ENCODE data around the gene SHB. TPM values are rescaled to one million over a fixed set of nuclear protein-coding genes. Genes with fewer than 3 reads are reported as not detected.

The SHB gene
- total and polyA plus RNA-seq, 2 of the 13 experiments (the other 11 are each of a cell fraction or from before 2014, with no cell fraction given): 19.4 to 20.7 TPM

DNA sequence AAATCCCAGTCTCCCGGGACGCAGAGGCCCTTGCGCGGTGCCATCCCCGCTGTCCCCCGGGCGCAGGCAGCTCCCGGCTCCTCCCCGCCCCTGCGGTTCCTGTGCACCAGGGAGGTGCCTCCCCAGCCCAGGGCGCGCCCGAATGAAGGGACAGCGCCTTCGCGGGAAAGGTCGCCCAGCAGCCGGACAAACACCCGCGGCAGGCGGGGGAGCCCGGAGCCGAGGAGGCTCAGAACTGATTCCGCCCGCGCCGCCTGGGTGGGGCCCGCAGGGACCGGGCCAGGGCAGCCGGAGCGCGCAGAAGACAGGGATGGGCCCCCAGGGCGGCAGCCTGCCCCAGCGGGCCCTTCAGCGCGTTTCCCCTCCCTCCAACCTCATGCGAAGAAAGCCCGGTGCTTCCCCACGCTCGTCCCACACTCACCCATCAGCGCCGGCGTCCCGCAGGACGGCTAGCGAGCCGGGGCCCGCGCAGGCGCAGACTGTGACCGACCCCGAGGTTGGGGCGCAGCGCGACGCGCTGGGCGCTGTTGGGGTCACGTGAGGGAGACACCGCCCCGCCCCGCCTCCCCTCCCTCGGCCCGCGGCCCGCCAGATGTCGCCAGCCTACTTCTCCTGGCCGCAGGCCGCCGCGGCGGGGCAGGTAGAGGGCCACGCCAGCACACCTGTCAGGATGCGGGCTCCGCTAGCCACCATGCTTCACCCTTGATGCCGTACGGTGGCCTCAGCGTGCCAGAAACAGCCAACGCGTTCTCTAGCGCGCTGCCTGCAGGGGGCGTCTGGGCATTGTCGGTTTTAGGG is 165.2 kb downstream of the SHB start, which contains the start of gene SLC25A51 (continued):
- TF ChIP-seq, protein P1, sequence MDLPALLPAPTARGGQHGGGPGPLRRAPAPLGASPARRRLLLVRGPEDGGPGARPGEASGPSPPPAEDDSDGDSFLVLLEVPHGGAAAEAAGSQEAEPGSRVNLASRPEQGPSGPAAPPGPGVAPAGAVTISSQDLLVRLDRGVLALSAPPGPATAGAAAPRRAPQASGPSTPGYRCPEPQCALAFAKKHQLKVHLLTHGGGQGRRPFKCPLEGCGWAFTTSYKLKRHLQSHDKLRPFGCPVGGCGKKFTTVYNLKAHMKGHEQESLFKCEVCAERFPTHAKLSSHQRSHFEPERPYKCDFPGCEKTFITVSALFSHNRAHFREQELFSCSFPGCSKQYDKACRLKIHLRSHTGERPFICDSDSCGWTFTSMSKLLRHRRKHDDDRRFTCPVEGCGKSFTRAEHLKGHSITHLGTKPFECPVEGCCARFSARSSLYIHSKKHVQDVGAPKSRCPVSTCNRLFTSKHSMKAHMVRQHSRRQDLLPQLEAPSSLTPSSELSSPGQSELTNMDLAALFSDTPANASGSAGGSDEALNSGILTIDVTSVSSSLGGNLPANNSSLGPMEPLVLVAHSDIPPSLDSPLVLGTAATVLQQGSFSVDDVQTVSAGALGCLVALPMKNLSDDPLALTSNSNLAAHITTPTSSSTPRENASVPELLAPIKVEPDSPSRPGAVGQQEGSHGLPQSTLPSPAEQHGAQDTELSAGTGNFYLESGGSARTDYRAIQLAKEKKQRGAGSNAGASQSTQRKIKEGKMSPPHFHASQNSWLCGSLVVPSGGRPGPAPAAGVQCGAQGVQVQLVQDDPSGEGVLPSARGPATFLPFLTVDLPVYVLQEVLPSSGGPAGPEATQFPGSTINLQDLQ (CRISPR knock-in tag; IDR thresholded peaks at IDR 0.05): peak; percentile 95
- TF ChIP-seq ZNF577 (CRISPR knock-in tag; IDR thresholded peaks at IDR 0.05; ENCODE audit: borderline replicate concordance, low read depth): no peak
- TF ChIP-seq, protein P2, sequence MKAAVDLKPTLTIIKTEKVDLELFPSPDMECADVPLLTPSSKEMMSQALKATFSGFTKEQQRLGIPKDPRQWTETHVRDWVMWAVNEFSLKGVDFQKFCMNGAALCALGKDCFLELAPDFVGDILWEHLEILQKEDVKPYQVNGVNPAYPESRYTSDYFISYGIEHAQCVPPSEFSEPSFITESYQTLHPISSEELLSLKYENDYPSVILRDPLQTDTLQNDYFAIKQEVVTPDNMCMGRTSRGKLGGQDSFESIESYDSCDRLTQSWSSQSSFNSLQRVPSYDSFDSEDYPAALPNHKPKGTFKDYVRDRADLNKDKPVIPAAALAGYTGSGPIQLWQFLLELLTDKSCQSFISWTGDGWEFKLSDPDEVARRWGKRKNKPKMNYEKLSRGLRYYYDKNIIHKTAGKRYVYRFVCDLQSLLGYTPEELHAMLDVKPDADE (CRISPR knock-in tag; IDR thresholded peaks at IDR 0.05): 0 out of 2 replicates have a peak, but pooled peaks have one; percentile 42
- TF ChIP-seq, protein P3, sequence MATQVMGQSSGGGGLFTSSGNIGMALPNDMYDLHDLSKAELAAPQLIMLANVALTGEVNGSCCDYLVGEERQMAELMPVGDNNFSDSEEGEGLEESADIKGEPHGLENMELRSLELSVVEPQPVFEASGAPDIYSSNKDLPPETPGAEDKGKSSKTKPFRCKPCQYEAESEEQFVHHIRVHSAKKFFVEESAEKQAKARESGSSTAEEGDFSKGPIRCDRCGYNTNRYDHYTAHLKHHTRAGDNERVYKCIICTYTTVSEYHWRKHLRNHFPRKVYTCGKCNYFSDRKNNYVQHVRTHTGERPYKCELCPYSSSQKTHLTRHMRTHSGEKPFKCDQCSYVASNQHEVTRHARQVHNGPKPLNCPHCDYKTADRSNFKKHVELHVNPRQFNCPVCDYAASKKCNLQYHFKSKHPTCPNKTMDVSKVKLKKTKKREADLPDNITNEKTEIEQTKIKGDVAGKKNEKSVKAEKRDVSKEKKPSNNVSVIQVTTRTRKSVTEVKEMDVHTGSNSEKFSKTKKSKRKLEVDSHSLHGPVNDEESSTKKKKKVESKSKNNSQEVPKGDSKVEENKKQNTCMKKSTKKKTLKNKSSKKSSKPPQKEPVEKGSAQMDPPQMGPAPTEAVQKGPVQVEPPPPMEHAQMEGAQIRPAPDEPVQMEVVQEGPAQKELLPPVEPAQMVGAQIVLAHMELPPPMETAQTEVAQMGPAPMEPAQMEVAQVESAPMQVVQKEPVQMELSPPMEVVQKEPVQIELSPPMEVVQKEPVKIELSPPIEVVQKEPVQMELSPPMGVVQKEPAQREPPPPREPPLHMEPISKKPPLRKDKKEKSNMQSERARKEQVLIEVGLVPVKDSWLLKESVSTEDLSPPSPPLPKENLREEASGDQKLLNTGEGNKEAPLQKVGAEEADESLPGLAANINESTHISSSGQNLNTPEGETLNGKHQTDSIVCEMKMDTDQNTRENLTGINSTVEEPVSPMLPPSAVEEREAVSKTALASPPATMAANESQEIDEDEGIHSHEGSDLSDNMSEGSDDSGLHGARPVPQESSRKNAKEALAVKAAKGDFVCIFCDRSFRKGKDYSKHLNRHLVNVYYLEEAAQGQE (IDR thresholded peaks at IDR 0.05; ENCODE audit: borderline replicate concordance in 1 of 2, low read depth in 1 of 2, low read length in 2 of 2): peak in 1 of 2 experiments; percentile 61; a peak in 2 of 4 replicates
- TF ChIP-seq SRSF1 (optimal IDR thresholded peaks at IDR 0.05; ENCODE audit: low read depth, low read length): no peak
- TF ChIP-seq, protein P4, sequence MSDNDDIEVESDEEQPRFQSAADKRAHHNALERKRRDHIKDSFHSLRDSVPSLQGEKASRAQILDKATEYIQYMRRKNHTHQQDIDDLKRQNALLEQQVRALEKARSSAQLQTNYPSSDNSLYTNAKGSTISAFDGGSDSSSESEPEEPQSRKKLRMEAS (IDR thresholded peaks at IDR 0.05): peak; percentile 97
- peak; percentile 96 for TF ChIP-seq ZMYM4 (CRISPR knock-in tag; IDR thresholded peaks at IDR 0.05)
- TF ChIP-seq, protein P5, sequence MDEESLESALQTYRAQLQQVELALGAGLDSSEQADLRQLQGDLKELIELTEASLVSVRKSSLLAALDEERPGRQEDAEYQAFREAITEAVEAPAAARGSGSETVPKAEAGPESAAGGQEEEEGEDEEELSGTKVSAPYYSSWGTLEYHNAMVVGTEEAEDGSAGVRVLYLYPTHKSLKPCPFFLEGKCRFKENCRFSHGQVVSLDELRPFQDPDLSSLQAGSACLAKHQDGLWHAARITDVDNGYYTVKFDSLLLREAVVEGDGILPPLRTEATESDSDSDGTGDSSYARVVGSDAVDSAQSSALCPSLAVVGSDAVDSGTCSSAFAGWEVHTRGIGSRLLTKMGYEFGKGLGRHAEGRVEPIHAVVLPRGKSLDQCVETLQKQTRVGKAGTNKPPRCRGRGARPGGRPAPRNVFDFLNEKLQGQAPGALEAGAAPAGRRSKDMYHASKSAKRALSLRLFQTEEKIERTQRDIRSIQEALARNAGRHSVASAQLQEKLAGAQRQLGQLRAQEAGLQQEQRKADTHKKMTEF (CRISPR knock-in tag; IDR thresholded peaks at IDR 0.05): peak; percentile 97
- TF ChIP-seq TGIF2 (CRISPR knock-in tag; IDR thresholded peaks at IDR 0.05): peak; percentile 96
- TF ChIP-seq ZSCAN12 (CRISPR knock-in tag; IDR thresholded peaks at IDR 0.05): no peak
- peak; percentile 56; the same call in 1 of the 2 replicates for TF ChIP-seq ZFP1 (CRISPR knock-in tag; IDR thresholded peaks at IDR 0.05)
- peak; percentile 38; the same call in 1 of the 2 replicates for TF ChIP-seq ZNF292 (CRISPR knock-in tag; IDR thresholded peaks at IDR 0.05; ENCODE audit: borderline replicate concordance, low read depth)
- TF ChIP-seq, protein P6, sequence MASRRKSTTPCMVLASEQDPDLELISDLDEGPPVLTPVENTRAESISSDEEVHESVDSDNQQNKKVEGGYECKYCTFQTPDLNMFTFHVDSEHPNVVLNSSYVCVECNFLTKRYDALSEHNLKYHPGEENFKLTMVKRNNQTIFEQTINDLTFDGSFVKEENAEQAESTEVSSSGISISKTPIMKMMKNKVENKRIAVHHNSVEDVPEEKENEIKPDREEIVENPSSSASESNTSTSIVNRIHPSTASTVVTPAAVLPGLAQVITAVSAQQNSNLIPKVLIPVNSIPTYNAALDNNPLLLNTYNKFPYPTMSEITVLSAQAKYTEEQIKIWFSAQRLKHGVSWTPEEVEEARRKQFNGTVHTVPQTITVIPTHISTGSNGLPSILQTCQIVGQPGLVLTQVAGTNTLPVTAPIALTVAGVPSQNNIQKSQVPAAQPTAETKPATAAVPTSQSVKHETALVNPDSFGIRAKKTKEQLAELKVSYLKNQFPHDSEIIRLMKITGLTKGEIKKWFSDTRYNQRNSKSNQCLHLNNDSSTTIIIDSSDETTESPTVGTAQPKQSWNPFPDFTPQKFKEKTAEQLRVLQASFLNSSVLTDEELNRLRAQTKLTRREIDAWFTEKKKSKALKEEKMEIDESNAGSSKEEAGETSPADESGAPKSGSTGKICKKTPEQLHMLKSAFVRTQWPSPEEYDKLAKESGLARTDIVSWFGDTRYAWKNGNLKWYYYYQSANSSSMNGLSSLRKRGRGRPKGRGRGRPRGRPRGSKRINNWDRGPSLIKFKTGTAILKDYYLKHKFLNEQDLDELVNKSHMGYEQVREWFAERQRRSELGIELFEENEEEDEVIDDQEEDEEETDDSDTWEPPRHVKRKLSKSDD (CRISPR knock-in tag; IDR thresholded peaks at IDR 0.05; ENCODE audit: low read depth): peak; percentile 98
- no peak for TF ChIP-seq ZNF605 (CRISPR knock-in tag; IDR thresholded peaks at IDR 0.05)

Data from HepG2 (cell line).